A549 (cell line): ENCODE data around the gene SENP8. TPM values are rescaled to one million over a fixed set of nuclear protein-coding genes. Genes with fewer than 3 reads are reported as not detected.

Source experiments
- ATAC-seq, 2 experiments: fragments of 200-7000 bp in 1 of 2; fragments of >200 bp in 1 of 2; cut with Nextera tagmentation in 1 of 2; cut with Tn5 transposase in 1 of 2; 3 replicates each; pipeline versions ENCODE4 v1.8.0 to v1.9.1; 2018 to 2020; ENCODE audit warnings: mild to moderate bottlenecking in 1 of 2, moderate library complexity in 1 of 2
- CTCF ChIA-PET: fragments of 300-600 bp; sonication (Branson Sonifier 250); formaldehyde crosslinking; extraction: SDS; loops from one replicate; lab custom pipeline; 2021; ENCODE audit warnings: antibody characterized with exemption, inconsistent platforms; lab: Yijun Ruan, JAX
- POLR2A ChIA-PET: fragments of 350-600 bp; formaldehyde crosslinking; extraction: SDS; loops from one replicate; lab custom pipeline; 2021; ENCODE audit warnings: antibody characterized with exemption, inconsistent platforms; lab: Yijun Ruan, JAX
- DNase-seq, 2 experiments: peaks; one replicate each; pipeline versions ENCODE4 v3.0.0 to v3.0.0-alpha.2; 2011 to 2016; ENCODE audit warnings: low read depth in 1 of 2, low spot score in 1 of 2
- FAIRE-seq: peaks from 2 replicates; lab custom pipeline; 2011; peaks lifted over from hg19 to GRCh38; lab: Jason Lieb, UNC
- H3K27ac ChIP-seq, 2 experiments: fragments of >200 bp; sonication (Bioruptor Twin); formaldehyde crosslinking; 3 replicates each; pipeline ENCODE4 v1.5.1; 2016 to 2017
- H3K4me1 ChIP-seq: fragments of >200 bp; sonication (Bioruptor Twin); formaldehyde crosslinking; 3 replicates; pipeline ENCODE4 v1.6.1; 2016
- H3K4me2 ChIP-seq: fragments of >200 bp; sonication (Bioruptor Twin); formaldehyde crosslinking; 3 replicates; pipeline ENCODE4 v1.6.1; 2016
- H3K4me3 ChIP-seq: fragments of >200 bp; sonication (Bioruptor Twin); formaldehyde crosslinking; 3 replicates; pipeline ENCODE4 v1.5.1; 2016
- H3K9me3 ChIP-seq: fragments of >200 bp; sonication (Bioruptor Twin); formaldehyde crosslinking; 3 replicates; pipeline ENCODE4 v1.6.1; 2016
- ATOH8 ChIP-seq: fragments of 250-450 bp; sonication (Bioruptor Pico); IDR thresholded peaks from 2 replicates; pipeline ENCODE4 v1.5.0; 2020; ENCODE audit warnings: low read depth, mild to moderate bottlenecking, moderate library complexity
- BHLHE40 ChIP-seq: IDR thresholded peaks from 2 replicates; pipeline ENCODE4 v1.6.1; 2012; ENCODE audit warnings: low read depth, low read length, inconsistent platforms
- CBX2 ChIP-seq: fragments of 200-600 bp; sonication (generic); IDR thresholded peaks from 2 replicates; pipeline ENCODE4 v1.6.1; 2016; ENCODE audit warnings: low read depth, mild to moderate bottlenecking, borderline replicate concordance
- CHD4 ChIP-seq: fragments of 200-600 bp; sonication (generic); IDR thresholded peaks from 2 replicates; pipeline ENCODE4 v1.6.1; 2016; ENCODE audit warnings: antibody characterized with exemption, mild to moderate bottlenecking, borderline replicate concordance
- EHF ChIP-seq: fragments of 250-450 bp; sonication (Bioruptor Pico); IDR thresholded peaks from 2 replicates; pipeline ENCODE4 v1.5.0; 2020; ENCODE audit warnings: mild to moderate bottlenecking
- EHMT2 ChIP-seq: fragments of 200-600 bp; sonication (generic); IDR thresholded peaks from 2 replicates; pipeline ENCODE4 v1.6.1; 2016; ENCODE audit warnings: antibody characterized with exemption, low read depth, mild to moderate bottlenecking, moderate library complexity
- ESRRA ChIP-seq: fragments of 150-350 bp; IDR thresholded peaks from 2 replicates; pipeline ENCODE4 v1.6.1; 2014; ENCODE audit warnings: mild to moderate bottlenecking, low read length, borderline replicate concordance
- FOSB ChIP-seq: fragments of 250-450 bp; sonication (Bioruptor Pico); IDR thresholded peaks from 2 replicates; pipeline ENCODE4 v1.5.0; 2020; ENCODE audit warnings: mild to moderate bottlenecking, moderate library complexity
- FOSL2 ChIP-seq, 2 experiments: fragments of 450-650 bp in 1 of 2; fragments of >200 bp in 1 of 2; sonication (Bioruptor Twin) in 1 of 2; formaldehyde crosslinking; IDR thresholded peaks; 2 replicates each; pipeline versions ENCODE4 v1.5.0 to v1.6.1; 2016 to 2020; ENCODE audit warnings: mild to moderate bottlenecking in 1 of 2, moderate library complexity in 1 of 2
- FOXS1 ChIP-seq: fragments of 250-450 bp; sonication (Bioruptor Pico); IDR thresholded peaks from 2 replicates; pipeline ENCODE4 v1.5.0; 2020; ENCODE audit warnings: mild to moderate bottlenecking, moderate library complexity
- GATA3 ChIP-seq: IDR thresholded peaks from 2 replicates; pipeline ENCODE4 v1.6.1; 2012; ENCODE audit warnings: borderline replicate concordance
- HES2 ChIP-seq: fragments of >200 bp; sonication (Bioruptor Twin); formaldehyde crosslinking; IDR thresholded peaks from 2 replicates; pipeline ENCODE4 v1.6.1; 2016
- HMGXB4 ChIP-seq: fragments of 250-450 bp; sonication (Bioruptor Pico); IDR thresholded peaks from 2 replicates; pipeline ENCODE4 v1.5.0; 2021; ENCODE audit warnings: mild to moderate bottlenecking, moderate library complexity, borderline replicate concordance
- HOXA7 ChIP-seq: fragments of 250-450 bp; sonication (Bioruptor Pico); IDR thresholded peaks from 2 replicates; pipeline ENCODE4 v1.5.0; 2020; ENCODE audit warnings: mild to moderate bottlenecking, moderate library complexity
- HOXB13 ChIP-seq: fragments of 250-450 bp; sonication (Bioruptor Pico); IDR thresholded peaks from 2 replicates; pipeline ENCODE4 v1.5.0; 2020; ENCODE audit warnings: low read depth, mild to moderate bottlenecking, moderate library complexity
- JUNB ChIP-seq: fragments of >200 bp; sonication (Bioruptor Twin); formaldehyde crosslinking; IDR thresholded peaks from 2 replicates; pipeline ENCODE4 v1.6.1; 2016
- MAFK ChIP-seq: fragments of 450-650 bp; IDR thresholded peaks from 2 replicates; pipeline ENCODE4 v1.6.1; 2014; ENCODE audit not compliant: partially characterized antibody
- MAX ChIP-seq: IDR thresholded peaks from 2 replicates; pipeline ENCODE4 v1.6.1; 2012
- NR3C1 ChIP-seq: fragments of >200 bp; sonication (Bioruptor Twin); formaldehyde crosslinking; IDR thresholded peaks from 3 replicates; pipeline ENCODE4 v1.6.1; 2017
- POLR2A ChIP-seq: IDR thresholded peaks from 2 replicates; pipeline ENCODE4 v1.6.1; 2012; ENCODE audit warnings: mild to moderate bottlenecking, low read length
- RAD21 ChIP-seq, 2 experiments: fragments of >200 bp in 1 of 2; sonication (Bioruptor Twin) in 1 of 2; formaldehyde crosslinking in 1 of 2; IDR thresholded peaks in 1 of 2; conservative IDR thresholded peaks in 1 of 2; 2 replicates in 1 of 2; 3 replicates in 1 of 2; pipeline ENCODE4 v1.6.1; 2012 to 2018; ENCODE audit warnings: inconsistent platforms in 1 of 2
- SMC3 ChIP-seq: fragments of >200 bp; sonication (Bioruptor Twin); formaldehyde crosslinking; IDR thresholded peaks from 3 replicates; pipeline ENCODE4 v1.6.1; 2018; ENCODE audit warnings: inconsistent platforms
- SREBF2 ChIP-seq: fragments of 450-650 bp; IDR thresholded peaks from 2 replicates; pipeline ENCODE4 v1.6.1; 2014; ENCODE audit warnings: mild to moderate bottlenecking, moderate library complexity
- TP53 ChIP-seq: fragments of 250-450 bp; sonication (Bioruptor Pico); IDR thresholded peaks from 2 replicates; pipeline ENCODE4 v1.5.0; 2021; ENCODE audit warnings: mild to moderate bottlenecking, moderate library complexity
- USF2 ChIP-seq: fragments of 450-650 bp; IDR thresholded peaks from 2 replicates; pipeline ENCODE4 v1.6.1; 2014; ENCODE audit warnings: antibody characterized with exemption
- ZNF302 ChIP-seq: fragments of 250-450 bp; sonication (Bioruptor Pico); IDR thresholded peaks from 2 replicates; pipeline ENCODE4 v1.9.0; 2021; ENCODE audit warnings: inconsistent platforms, mild to moderate bottlenecking, moderate library complexity
- polyA plus RNA-seq, 4 experiments: library from polyadenylated mRNA; depleted of rRNA in 3 of 4; stranded (reverse); fragments of >200 nt; fragmentation: RNase III in 1 of 4; extraction: RNeasy Plus Mini Kit Qiagen cat#74134 plus additional on column Dnase treatment in 1 of 4; gene quantifications; 2 replicates in 3 of 4; 3 replicates in 1 of 4; pipeline ENCODE4 v1.2.3, GENCODE V29; 2011 to 2017

Gene SENP8
- polyA plus RNA-seq, 2 of the 4 experiments (the other 2 are of a cell fraction) = 1.2 to 3.7 TPM

GRCh38 chr15:72118017-72118978 is at the start of gene SENP8, which contains the start of gene MYO9A (continued):
- TF ChIP-seq MAFK = peak; percentile 42
- TF ChIP-seq TP53 (CRISPR knock-in tag) = no peak
- no peak for TF ChIP-seq ESRRA
- no peak for TF ChIP-seq FOSB (CRISPR knock-in tag)
- TF ChIP-seq CHD4 = no peak
- TF ChIP-seq ZNF302 = no peak
- TF ChIP-seq SREBF2 = no peak
- peak; percentile 95 for TF ChIP-seq POLR2A
- peak; percentile 55; the same call in 1 of the 2 replicates for TF ChIP-seq GATA3
- TF ChIP-seq FOSL2 (IDR thresholded peaks at IDR 0.05) = no peak
- no peak for TF ChIP-seq FOSL2 (CRISPR knock-in tag; IDR thresholded peaks at IDR 0.05)
- TF ChIP-seq SMC3 = no peak
- TF ChIP-seq ATOH8 (CRISPR knock-in tag) = no peak
- peak; percentile 96 for TF ChIP-seq USF2
- peak; percentile 100 for TF ChIP-seq BHLHE40
- TF ChIP-seq HES2 = no peak
- TF ChIP-seq HMGXB4 = no peak
- no peak for TF ChIP-seq EHMT2
- TF ChIP-seq JUNB = no peak

- TF ChIP-seq BHLHE40 = no peak
- no peak for TF ChIP-seq HES2
- TF ChIP-seq POLR2A = no peak
- no peak for TF ChIP-seq RAD21 (conservative IDR thresholded peaks at IDR 0.05 in 1 of 2, IDR thresholded peaks at IDR 0.05 in 1 of 2)
- TF ChIP-seq HOXB13 (CRISPR knock-in tag) = no peak
- no peak for TF ChIP-seq NR3C1
- no peak for TF ChIP-seq EHF
- no peak for TF ChIP-seq CBX2
- TF ChIP-seq FOXS1 (CRISPR knock-in tag) = no peak
- TF ChIP-seq ATOH8 (CRISPR knock-in tag) = no peak
- no peak for TF ChIP-seq HOXA7 (CRISPR knock-in tag)
- TF ChIP-seq MAX = no peak
- ATAC-seq (peak in 1 of 2 experiments; percentile 47; a peak in 3 of 6 replicates), FAIRE-seq (no peak), DNase-seq (no peak)
- no peaks in the 10 kb centered on the region for H3K9me3 ChIP-seq
- ChIA-PET CTCF (interaction anchor here (0.5 to 1.1 kb wide), 2 partner anchors 9 to 955 kb away, joined by 3 to 5 read pairs; no protein-coding TSS in a partner anchor), POLR2A (no interaction called here)
- no peak overlapping the region for H3K4me3 ChIP-seq
- no peak overlapping the region for H3K27ac ChIP-seq
- peaks cover 10% of the 10 kb centered on the region for H3K4me1 ChIP-seq
- H3K4me2 ChIP-seq = no peak overlapping the region
Measured at GRCh38 chr15:72068856-72069255, 49.3 kb upstream of the SENP8 start.
